Fibroblast of skin of abdomen (primary cell): ENCODE data around the gene MEIOSIN.
"Not testable (repeated sequence)": the region's sequence is repeated elsewhere in the genome, so short reads cannot be mapped to it uniquely, and the experiment has no call there.

Experiments
- DNase-seq: peaks from one replicate; pipeline ENCODE4 v3.0.0-alpha.2; 2013

Gene MEIOSIN

DNA sequence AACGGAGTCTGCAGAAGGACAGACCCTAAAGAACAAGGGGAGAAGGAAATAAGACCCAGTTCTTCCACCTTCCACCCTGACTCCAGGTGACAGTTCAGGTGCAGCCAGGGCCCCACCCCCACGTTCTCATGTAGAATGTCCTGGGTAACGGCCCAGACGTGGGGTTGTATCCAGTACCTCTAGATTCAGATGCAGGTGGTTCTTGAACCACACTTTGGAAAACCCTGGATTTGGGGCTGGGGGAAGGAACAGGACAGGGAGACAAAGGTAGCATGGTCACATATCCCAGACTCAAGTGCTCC is 46.9 kb downstream of the MEIOSIN start:
- DNase-seq, result no peak

DNA sequence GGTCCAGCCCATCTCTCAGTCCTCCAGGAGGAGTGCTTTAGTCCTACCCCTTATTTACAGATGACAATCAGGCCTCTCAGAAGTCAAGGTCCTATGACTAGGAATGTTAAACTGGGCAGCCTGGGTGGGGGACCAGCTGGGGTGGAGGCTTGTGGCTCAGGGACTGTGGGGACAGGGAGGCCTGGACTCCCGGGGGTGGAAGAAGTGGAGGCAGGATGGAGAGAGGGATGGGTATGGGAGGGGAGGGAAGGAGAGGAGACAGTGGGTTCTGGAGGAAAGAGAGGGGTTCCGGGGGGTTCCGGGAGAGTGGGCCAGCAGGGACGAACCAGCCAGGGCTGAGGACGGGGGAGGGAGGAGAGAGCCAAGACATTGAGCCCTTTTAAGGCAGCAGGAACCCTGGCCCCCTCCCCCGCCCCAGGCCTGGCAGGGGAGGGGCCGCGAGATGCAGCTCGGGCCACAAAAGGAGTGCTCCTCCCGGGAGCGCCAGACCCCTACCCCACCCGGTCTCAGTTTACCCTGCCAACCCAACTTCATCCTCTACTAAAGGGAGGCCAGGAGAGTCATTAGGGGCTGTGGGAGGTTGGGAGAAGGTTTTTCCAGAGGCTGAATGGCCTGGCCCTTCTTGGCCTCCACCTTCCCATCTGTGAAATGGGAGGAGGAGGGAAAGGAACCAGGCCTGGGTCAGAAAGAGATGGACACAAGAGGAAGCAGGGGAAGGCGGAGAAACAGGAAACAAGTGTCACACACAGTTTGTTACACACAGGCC is 47.4 kb downstream of the MEIOSIN start:
- no peak for DNase-seq

DNA sequence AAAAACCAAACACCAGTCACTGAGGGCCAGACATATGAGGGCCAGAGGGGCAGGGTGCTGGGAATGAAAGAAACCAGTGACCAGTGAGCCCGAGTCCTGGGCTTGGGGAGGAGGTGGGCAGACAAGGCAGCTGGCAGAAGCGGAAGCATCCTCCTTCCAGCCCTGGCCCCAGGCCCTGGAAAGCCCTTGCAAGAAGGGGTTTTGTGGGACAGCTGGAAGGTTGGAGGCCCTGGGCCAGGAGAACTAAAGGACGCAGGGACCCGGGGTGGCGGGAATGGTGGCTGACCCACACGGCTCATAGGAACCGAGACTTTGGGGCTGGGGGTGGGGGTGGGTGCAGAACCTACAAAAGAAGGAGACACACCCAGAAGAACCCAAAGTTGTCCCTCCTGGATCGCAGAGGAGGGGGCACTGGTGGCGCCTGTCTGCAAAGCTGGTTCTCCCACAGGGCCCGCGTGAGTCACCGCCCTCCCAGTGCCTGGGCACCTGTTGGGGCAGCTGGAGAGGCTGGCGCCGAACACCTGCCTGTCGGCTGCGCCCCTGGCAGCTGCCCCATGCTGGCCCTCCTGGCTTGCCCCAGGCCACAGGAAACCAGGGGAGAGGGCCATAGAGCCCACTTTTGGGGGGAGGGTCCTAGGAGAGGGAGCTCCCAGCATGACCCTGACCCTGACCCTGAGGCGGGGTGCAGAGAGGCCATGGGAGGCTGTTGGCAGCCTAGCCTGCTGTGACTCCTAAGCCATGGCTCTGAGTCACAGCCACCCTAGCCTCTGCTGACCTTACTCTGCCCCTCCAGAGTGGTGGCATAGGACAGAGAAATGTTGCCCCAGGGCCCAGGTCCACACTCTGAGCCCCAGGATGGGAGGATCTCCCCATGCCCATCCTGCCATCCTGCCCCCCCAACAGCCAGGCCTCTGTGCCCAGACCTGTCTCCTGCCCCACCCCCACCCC is 48.2 kb downstream of the MEIOSIN start:
- DNase-seq, result no peak

- DNase-seq, result no peak
Observed at GRCh38 chr19:45782162-45782691, 49.0 kb downstream of the MEIOSIN start, which contains the start of gene DMPK. Gene DMPK (minus strand): TSS chr19:45782490. CDS start chr19:45782352, 138 bp downstream.

DNA sequence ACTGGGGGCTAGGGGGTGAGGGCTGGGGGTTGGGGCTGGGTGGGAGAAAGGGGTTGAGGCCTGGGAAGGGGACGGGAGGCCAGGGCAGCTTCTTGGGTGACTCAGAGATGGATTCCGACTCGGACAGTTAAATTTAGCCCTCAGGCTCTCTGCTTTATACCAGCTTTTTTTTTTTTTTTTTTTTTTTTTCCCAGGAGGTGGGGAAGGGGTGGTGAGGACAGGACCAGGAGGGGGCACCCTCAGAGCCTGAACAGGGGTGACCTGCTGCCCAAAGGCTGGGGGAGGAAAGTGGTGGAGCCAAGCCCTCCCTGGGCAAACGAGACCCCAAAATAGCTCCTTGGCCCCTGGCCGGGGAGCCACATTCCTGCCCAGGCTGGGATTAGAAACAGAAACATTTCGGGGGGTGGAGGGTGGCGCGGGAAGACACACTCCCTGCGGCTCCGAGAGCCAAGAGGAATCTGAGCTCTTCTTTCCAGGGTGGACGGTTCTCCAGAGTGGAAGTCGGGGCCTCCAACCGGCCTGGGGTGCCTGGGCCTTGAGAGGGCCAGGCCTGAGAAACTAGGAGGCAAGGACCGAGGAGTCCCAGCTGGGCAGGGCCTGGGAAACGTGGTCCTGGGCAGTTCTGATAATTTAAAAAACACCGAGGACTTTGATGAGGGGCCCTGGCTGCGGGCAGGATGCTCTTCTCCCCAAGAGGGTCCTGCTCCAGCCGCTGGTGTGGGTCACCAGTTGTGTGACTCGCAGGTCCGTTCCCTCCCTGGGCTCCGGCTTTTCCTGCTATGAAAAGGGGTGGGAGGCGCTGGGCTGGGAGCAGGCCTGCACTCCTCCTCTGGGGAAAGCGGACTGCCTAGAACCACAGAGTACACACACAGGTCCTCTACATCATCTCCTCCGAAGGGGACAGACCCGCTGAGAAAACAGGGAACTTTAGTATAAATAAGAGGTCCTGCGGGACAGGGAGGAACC is 49.9 kb downstream of the MEIOSIN start:
- peak; percentile 53 for DNase-seq

DNA sequence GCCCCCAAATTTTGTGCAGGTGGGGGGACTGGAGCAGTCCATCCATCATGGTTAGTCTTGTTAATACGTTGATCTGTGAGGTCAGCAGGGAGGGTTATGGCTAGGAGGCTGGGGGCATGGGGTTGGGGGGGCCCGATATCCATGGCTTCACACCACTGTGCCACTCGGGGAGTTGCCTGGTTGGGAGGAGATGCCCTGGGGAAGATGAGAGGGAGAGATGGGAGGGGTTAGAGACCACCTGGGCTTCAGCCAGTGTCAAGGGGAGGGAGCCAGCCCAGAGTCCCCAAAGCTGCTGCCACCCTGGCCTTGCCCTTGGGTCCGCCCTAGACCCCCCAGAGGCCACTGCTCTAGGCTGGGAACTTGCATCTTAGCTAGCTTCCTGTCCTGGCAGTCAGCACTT is 50.9 kb downstream of the MEIOSIN start:
- no peak for DNase-seq

- no peak for DNase-seq
Observed at GRCh38 chr19:45785097-45785496, 51.9 kb downstream of the MEIOSIN start.

DNA sequence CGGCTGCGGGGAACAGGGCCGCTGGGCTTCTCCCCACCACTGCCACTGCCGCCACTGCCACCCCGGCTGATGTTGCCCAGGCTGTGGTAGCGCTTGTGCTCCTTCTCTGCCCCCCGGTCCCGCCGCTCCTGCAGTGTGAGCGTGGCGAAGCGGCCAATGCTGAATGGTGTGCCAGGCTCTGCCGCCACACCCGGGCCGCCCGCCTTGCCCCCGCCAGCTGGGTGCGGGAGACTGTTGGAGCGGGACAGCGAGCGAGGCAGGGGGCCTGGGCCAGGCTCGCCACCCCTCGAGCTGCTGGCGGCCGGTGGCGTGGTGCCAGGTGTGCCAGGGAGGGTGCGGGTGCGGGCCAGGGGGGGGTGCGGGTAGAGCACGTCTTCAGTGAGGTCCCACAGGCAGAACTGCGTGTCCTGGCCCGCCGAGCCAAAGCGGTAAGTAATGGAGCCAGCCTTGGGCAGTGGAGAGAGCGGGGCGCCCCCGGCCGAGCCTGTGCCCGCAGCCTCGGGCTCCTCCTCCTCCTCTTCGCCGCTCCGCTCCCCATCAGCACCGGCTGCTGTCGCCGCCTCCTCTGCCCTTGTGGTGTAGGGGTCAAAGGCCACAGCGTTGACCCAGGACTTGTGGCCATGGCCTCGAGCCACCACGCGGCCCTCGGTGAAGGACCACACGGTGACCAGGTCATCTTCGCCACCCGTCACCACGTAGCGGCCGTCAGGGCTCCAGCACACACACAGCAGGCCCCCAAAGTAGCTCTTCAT is 52.7 kb downstream of the MEIOSIN start:
- DNase-seq, result no peak

DNA sequence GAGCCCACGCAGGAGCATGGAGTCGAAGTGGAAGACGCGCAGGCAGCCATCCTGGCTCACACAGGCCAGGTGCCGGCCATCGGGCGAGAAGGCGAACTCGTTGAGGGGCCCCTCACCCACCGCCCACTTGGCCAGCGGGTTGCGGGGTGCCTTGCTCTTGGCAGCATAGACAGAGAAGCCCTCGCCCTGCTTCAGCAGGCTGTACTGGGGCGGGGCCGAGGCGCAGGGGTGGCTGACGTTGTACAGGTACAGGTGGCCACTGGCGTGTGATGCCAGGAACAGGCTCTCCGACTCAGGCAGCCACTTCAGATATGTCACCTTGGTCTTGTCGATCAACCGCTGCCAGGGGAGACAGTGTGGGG is 53.3 kb downstream of the MEIOSIN start:
- no peak for DNase-seq

DNA sequence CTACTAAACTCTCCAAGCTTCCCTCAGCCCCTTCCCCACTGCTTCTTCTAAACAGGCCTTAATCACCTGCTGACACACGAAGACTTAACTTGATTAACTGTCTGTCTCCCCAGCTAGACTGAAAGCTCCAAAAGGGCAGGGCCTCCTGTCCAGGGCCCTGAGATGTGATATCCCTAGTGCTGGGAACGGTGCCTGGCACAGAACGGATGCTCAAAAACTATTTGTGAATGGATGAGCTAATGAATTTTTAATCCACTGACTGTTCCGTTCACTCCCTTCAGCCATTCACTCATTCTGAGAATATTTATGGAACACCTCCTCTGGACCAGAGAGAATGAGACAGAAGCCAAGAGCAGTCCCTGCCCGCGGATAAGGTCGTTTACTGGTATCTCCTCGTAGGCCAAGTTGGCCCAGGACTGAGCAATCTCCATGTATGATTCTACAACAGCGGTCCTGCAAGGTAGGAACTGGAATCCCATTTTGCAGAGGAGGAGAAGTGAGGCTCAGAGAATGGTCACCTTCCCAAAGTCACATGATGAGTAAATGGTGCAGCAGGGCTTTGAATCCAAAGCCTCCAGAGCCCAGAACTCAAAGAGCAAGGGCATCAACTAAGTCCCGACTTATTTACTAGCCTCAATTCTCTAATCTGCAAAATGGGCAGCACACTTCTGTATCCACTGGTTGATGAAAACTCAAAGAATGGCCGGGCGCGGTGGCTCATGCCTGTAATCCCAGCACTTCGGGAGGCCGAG is 56.0 kb downstream of the MEIOSIN start:
- DNase-seq, result no peak

- no peak for DNase-seq
Observed at GRCh38 chr19:45790942-45791341, 57.7 kb downstream of the MEIOSIN start.

DNA sequence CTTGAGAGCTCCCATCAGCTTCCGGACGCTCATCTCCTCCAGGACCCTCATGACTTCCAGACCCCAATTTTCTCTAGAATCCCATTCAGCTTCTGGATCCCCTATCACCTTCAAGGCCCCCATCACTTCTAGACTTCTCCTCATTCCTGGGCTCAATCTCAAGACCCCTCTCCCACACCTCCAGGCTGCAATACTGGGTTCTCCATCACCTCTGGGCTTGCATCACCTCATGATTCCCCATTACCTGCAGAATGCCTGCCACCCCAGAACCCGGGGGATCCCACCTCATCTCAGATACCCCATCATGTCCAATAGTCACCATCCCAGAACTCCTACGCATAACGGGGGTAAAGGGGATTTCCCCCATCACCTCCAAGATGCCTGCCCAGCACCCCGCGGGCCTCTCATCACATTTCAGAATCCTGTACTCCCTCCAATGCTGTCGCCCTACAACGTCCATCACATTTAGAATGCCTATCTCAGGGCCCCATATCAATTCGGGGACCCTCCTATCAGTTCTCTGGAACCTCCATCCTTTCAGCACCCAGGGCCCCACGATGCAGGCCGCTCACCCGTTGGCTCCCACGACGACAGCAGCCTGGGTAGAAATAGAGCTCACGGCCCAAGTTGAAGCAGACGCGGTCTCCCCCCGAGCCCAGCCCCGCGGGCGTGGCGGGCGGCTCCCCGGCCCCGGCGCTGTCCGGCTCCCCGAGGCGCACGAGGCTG is 58.7 kb downstream of the MEIOSIN start:
- DNase-seq, result no peak

GRCh38 chr19:45792470-45793177 is 59.4 kb downstream of the MEIOSIN start, which contains the start of gene DMWD:
Gene DMWD (minus strand): TSS chr19:45792845. CDS start chr19:45792756, 89 bp downstream.
- DNase-seq, result peak; percentile 98

GRCh38 chr19:45793178-45793564 is 59.9 kb downstream of the MEIOSIN start:
- no peak for DNase-seq

GRCh38 chr19:45793876-45794275 is 60.6 kb downstream of the MEIOSIN start:
- DNase-seq, result no peak

GRCh38 chr19:45794627-45795026 is 61.4 kb downstream of the MEIOSIN start:
- no peak for DNase-seq

DNA sequence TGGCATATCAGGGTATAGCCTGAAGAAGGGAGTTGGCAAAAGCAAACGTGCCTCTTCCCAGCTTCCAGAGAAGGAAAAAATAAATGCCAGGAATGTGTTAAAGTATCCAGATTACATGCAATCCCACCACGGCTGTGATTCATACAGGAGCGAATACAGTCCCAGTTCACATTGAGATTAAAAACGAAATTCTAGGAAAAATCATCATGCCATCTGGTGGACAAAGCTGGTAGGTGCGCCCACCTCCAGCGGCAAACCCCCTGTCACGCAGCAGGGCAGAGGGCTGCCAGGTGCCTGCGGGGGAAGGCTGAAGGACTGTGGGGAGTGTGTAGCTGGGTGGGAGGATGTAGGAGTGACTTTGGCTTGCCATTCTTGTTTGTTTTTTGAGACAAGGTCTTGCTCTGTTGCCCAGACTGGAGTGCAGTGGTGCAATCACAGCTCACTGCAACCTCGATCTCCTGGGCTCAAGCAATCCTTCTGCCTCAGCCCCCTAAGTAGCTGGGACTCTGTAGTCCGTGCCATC is 65.8 kb downstream of the MEIOSIN start:
- DNase-seq, result peak; percentile 87

DNA sequence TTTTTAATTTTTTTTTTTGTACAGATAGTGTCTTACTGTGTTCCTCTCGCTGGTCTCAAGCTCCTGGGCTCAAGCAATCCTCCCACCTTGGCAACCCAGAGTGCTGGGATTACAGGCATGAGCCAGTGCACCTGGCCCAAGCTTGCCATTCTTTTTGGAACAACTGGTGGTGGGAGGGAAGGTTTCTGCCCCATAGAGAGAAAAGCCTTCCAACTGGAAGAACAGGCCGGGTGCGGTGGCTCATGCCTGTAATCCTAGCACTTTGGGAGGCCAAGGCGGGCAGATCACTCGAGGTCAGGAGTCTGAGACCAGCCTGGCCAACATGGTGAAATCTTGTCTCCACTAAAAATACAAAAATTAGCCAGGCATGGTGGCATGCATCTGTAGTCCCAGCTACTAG is 66.3 kb downstream of the MEIOSIN start:
- not testable (repeated sequence) for DNase-seq

DNA sequence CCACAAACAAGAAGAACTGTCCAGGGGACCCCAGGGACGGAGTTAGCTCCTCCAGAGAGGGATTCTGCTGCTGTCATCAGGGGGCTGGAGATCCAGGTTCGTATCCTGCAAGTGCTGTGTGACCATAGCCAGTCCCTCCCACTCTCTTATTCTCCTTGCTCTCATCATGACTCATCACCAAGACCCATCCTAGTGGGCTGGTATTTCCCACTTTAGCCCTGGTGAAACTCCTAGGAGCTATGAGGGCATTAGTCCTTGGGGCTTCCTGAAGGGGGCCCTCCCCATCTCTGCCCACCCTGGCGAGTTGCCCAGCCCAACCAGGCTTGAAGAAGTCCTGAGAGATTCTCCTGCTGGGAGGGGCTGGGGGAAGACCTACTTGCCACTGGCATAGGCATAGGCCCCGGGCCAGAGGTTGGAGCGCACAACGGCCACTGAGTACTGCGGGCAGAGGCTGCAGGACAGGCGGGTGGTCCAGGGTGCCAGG is 66.9 kb downstream of the MEIOSIN start:
- DNase-seq, result peak; percentile 58
